Measurements from ENCODE around the gene SLC17A9. TPM values are rescaled to one million over a fixed set of nuclear protein-coding genes. Genes with fewer than 3 reads are reported as not detected.

SLC17A9 gene
- total and polyA plus RNA-seq, 11 donors, result 0.16 to 6.6 (median 0.85) TPM

- intact Hi-C loops (cut with DNase I), result loop anchor here in 4 of 10 donors (5.0 to 10.0 kb wide), 3 partner anchors 52 to 67 kb away; partner anchors contain the start of gene TCFL5 (in 1 of the 4)
- peak; percentile 69 to 87 (median 81) for DNase-seq
- 5 to 9% (median 7%) methylated on average over 27 to 44 of the region's 44 CpGs for WGBS, 4 donors
Observed at GRCh38 chr20:62929051-62929538, 23.4 kb upstream of the SLC17A9 start.

GRCh38 chr20:62931464-62931863, 21.0 kb upstream of the SLC17A9 start:
- DNase-seq (no peak), ATAC-seq (no peak)
- peaks cover 0 to 19% (median 0%) of the 10 kb centered on the region in 9 donors for H3K36me3 ChIP-seq
- H3K27me3 ChIP-seq, result no peaks in the 10 kb centered on the region
- WGBS, 4 donors, result 82 to 84% (median 83%) methylated on average over 9 of the region's 9 CpGs
- H3K4me3 ChIP-seq, result no peak overlapping the region
- no peak for TF ChIP-seq CTCF (IDR thresholded peaks at IDR 0.05)
- TF ChIP-seq POLR2A (IDR thresholded peaks at IDR 0.05), result no peak
- no peak overlapping the region for H3K27ac ChIP-seq
- intact Hi-C loops (cut with DNase I), result no loop called here
- H3K9me3 ChIP-seq, result no peaks in the 10 kb centered on the region
- peaks cover under 1 to 71% (median 49%) of the 10 kb centered on the region in 12 donors for H3K4me1 ChIP-seq

More at GRCh38 chr20:62929051-62929538, 23.4 kb upstream of the SLC17A9 start:
- peaks cover 0 to 9% (median 0%) of the 10 kb centered on the region in 9 donors for H3K36me3 ChIP-seq
- H3K4me1 ChIP-seq, result peaks cover 6 to 60% (median 39%) of the 10 kb centered on the region in 12 donors
- H3K27ac ChIP-seq, result peak overlapping the region; percentile 59 to 94 (median 80)
- H3K9me3 ChIP-seq, result no peaks in the 10 kb centered on the region
- peak in 1 of 2 donors; percentile 18 for TF ChIP-seq POLR2A (IDR thresholded peaks at IDR 0.05)
- peak in 1 of 12 donors; percentile 6 for TF ChIP-seq CTCF (IDR thresholded peaks at IDR 0.05)
- peak overlapping the region; percentile 18 to 68 (median 54) for H3K4me3 ChIP-seq
- peak; percentile 30 to 73 (median 64) for ATAC-seq
- H3K27me3 ChIP-seq, result no peaks in the 10 kb centered on the region

- intact Hi-C loops (cut with DNase I), result no loop called here
- TF ChIP-seq CTCF (IDR thresholded peaks at IDR 0.05) (no peak), POLR2A (IDR thresholded peaks at IDR 0.05) (no peak)
- Histone ChIP-seq H3K27me3 (no peaks in the 10 kb centered on the region), H3K27ac (no peak overlapping the region), H3K9me3 (no peaks in the 10 kb centered on the region), H3K4me3 (no peak overlapping the region), H3K4me1 (peaks cover 3 to 59% (median 35%) of the 10 kb centered on the region in 12 donors), H3K36me3 (peaks cover 0 to 19% (median 0%) of the 10 kb centered on the region in 9 donors)
- WGBS, 4 donors, result 42 to 75% (median 72%) methylated on average over 3 of the region's 3 CpGs
- ATAC-seq (no peak), DNase-seq (no peak)
Observed at GRCh38 chr20:62933966-62934365, 18.5 kb upstream of the SLC17A9 start.

- Histone ChIP-seq H3K4me1 (peaks cover 8 to 57% (median 37%) of the 10 kb centered on the region in 12 donors), H3K27ac (no peak overlapping the region), H3K9me3 (no peaks in the 10 kb centered on the region), H3K4me3 (peak overlapping the region in 3 of 12 donors; percentile 76 to 97 (median 90)), H3K27me3 (no peaks in the 10 kb centered on the region), H3K36me3 (peaks cover 0 to 19% (median 0%) of the 10 kb centered on the region in 9 donors)
- no peak for DNase-seq
- no peak for ATAC-seq
- intact Hi-C loops (cut with DNase I), result no loop called here
- TF ChIP-seq POLR2A (IDR thresholded peaks at IDR 0.05), result no peak
- no peak for TF ChIP-seq CTCF (IDR thresholded peaks at IDR 0.05)
- WGBS, 4 donors, result 82 to 85% (median 84%) methylated on average over 12 of the region's 12 CpGs
Observed at GRCh38 chr20:62935204-62935967, 17.1 kb upstream of the SLC17A9 start.

All from heart left ventricle (tissue), 16 donors.